ENCODE measurements around the gene EYS. TPM values are rescaled to one million over a fixed set of nuclear protein-coding genes. Genes with fewer than 3 reads are reported as not detected.
A peak's percentile ranks its signal among the peaks of the same experiment; 100 is the strongest.

The EYS gene
- total RNA-seq, 1 donor from 2014 or later, result not detected

GRCh38 chr6:63997734-63998133 lies 1709.3 kb downstream of the EYS start:
- no peaks in the 10 kb centered on the region for H3K9me3 ChIP-seq
- no peak overlapping the region for H3K27ac ChIP-seq
- no peak overlapping the region for H3K4me3 ChIP-seq
- no peaks in the 10 kb centered on the region for H3K36me3 ChIP-seq
- no peak for DNase-seq
- no peaks in the 10 kb centered on the region for H3K27me3 ChIP-seq (ENCODE audit: low read depth)
- intact Hi-C loops (cut with DNase I), result no loop called here
- no peaks in the 10 kb centered on the region for H3K4me1 ChIP-seq
- no peak for ATAC-seq
- no peak for TF ChIP-seq CTCF (IDR thresholded peaks at IDR 0.05)

DNA sequence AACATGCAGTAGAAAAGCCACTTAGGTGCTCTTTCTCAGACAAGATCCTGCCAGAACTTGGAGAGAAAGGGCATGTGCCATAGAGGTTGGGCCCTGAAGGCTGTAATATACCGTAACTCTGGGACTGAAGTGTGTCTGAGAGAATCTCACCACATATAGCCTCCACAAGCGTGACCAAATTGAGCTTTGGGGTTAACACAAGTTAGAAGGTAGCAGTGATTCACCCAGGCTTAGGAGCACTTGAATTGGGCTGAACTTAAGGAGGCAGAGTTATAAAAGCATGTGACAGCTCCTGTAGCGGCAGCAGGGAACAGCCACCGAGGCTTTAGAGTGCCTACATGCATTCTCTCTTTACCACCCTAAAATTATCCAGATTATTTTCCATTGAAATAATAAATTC lies 1709.8 kb downstream of the EYS start:
- no peak overlapping the region for H3K4me3 ChIP-seq
- H3K9me3 ChIP-seq, result no peaks in the 10 kb centered on the region
- H3K36me3 ChIP-seq, result no peaks in the 10 kb centered on the region
- no peak for ATAC-seq
- H3K4me1 ChIP-seq, result no peaks in the 10 kb centered on the region
- TF ChIP-seq CTCF (IDR thresholded peaks at IDR 0.05), result no peak
- no peak for DNase-seq
- no peak overlapping the region for H3K27ac ChIP-seq
- intact Hi-C loops (cut with DNase I), result no loop called here
- no peaks in the 10 kb centered on the region for H3K27me3 ChIP-seq (ENCODE audit: low read depth)

DNA sequence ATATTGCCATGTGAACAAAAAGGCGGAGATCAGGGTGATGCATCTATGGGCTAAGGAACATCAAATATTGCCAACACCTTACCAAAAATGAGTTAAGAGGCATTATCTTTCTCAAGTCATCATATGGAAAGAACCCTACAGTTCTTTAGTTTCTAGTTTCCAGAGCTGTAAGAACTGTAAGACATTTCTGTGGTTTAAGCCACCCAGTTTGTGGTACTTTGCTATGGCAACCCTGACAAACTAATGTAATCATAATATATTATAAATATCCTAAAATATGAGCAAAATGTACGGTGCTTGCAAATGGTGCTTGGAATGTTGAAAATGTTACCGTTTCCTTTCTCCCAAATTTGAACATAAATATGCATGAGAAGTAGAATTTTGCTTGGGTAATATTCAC lies 1721.8 kb downstream of the EYS start:
- no peaks in the 10 kb centered on the region for H3K4me1 ChIP-seq
- no peaks in the 10 kb centered on the region for H3K9me3 ChIP-seq
- no peaks in the 10 kb centered on the region for H3K36me3 ChIP-seq
- H3K27ac ChIP-seq, result no peak overlapping the region
- no peak for ATAC-seq
- no peak for TF ChIP-seq CTCF (IDR thresholded peaks at IDR 0.05)
- no peak overlapping the region for H3K4me3 ChIP-seq
- intact Hi-C loops (cut with DNase I), result no loop called here
- H3K27me3 ChIP-seq (ENCODE audit: low read depth), result no peaks in the 10 kb centered on the region
- DNase-seq, result no peak

GRCh38 chr6:63975699-63976098 lies 1731.3 kb downstream of the EYS start:
- Histone ChIP-seq H3K9me3 (no peaks in the 10 kb centered on the region), H3K36me3 (no peaks in the 10 kb centered on the region), H3K4me3 (no peak overlapping the region), H3K27me3 (ENCODE audit: low read depth) (no peaks in the 10 kb centered on the region), H3K4me1 (no peaks in the 10 kb centered on the region), H3K27ac (no peak overlapping the region)
- ATAC-seq (peak; percentile 67 to 73), DNase-seq (no peak)
- intact Hi-C loops (cut with DNase I), result no loop called here
- TF ChIP-seq CTCF (IDR thresholded peaks at IDR 0.05), result no peak

GRCh38 chr6:63968650-63969049 lies 1738.4 kb downstream of the EYS start:
- intact Hi-C loops (cut with DNase I), result no loop called here
- no peaks in the 10 kb centered on the region for H3K27me3 ChIP-seq (ENCODE audit: low read depth)

More at GRCh38 chr6:63968650-63969049, 1738.4 kb downstream of the EYS start:
- TF ChIP-seq CTCF (IDR thresholded peaks at IDR 0.05), result no peak
- DNase-seq, result no peak
- ATAC-seq, result no peak
- no peaks in the 10 kb centered on the region for H3K4me1 ChIP-seq
- no peaks in the 10 kb centered on the region for H3K36me3 ChIP-seq
- no peak overlapping the region for H3K27ac ChIP-seq
- no peak overlapping the region for H3K4me3 ChIP-seq
- H3K9me3 ChIP-seq, result no peaks in the 10 kb centered on the region
